Epithelial cell of esophagus (primary cell): Measurements from ENCODE around the gene MMP10.

Experiments used
- DNase-seq: peaks from one replicate; pipeline ENCODE4 v3.0.0; 2010; ENCODE audit warnings: low read depth
- H3K4me3 ChIP-seq: 2 replicates; pipeline ENCODE4 v1.5.1; 2011; ENCODE audit warnings: mild to moderate bottlenecking, low read length, control low read depth
- TF ChIP-seq, protein P1 (sequence below): IDR thresholded peaks from 2 replicates; pipeline ENCODE4 v1.5.1; 2011; ENCODE audit warnings: low read depth, mild to moderate bottlenecking, low read length, control low read depth, inconsistent platforms; ENCODE audit not compliant: insufficient read depth; ENCODE audit errors: missing control alignments

The MMP10 gene

DNA sequence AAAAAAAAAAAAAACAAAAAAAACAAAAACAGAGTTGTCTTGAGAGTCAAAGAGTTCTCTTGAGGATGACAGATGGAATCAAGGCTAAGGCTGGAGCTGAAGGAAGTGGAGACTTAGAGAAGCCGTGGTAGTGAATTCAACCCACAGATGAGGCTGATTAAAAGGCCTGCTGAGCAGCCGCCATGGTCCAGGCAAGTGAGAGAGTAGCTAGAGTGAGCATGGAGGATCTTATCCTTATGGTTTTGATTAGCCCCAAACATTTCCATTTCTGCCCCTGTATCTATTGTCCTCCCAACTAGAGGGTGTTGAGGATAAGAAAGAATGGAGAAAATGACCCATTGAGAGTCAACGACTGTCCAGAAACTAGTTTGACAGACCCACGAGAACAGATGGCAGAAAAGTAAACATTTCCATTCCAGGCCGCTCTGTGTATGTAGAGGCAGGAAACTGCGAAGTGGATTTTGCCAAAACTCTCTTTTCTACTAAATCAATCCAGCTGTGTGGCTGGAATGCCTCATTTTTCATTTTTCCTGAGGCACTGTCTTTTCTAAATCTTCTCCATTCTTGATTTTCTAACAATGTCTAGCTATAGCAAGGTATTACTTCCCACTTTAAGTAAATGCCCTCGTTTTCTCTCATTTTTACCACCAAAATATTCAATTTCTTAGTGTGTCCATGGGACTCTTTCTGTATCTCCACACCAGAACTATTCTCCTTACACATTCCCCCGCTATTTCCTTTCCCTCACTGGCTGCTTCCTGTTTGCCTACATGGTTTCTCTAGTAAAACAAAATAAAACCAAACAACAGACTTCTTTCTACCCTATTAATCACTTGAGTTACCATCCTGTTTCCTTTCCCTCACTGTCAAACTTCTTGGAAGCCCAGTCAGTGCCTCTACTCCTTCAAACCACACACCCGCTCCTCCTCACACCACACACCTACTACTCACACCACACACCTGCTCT is 50.3 kb downstream of the MMP10 start:
- H3K4me3 ChIP-seq: no peak overlapping the region
- TF ChIP-seq, protein P1, sequence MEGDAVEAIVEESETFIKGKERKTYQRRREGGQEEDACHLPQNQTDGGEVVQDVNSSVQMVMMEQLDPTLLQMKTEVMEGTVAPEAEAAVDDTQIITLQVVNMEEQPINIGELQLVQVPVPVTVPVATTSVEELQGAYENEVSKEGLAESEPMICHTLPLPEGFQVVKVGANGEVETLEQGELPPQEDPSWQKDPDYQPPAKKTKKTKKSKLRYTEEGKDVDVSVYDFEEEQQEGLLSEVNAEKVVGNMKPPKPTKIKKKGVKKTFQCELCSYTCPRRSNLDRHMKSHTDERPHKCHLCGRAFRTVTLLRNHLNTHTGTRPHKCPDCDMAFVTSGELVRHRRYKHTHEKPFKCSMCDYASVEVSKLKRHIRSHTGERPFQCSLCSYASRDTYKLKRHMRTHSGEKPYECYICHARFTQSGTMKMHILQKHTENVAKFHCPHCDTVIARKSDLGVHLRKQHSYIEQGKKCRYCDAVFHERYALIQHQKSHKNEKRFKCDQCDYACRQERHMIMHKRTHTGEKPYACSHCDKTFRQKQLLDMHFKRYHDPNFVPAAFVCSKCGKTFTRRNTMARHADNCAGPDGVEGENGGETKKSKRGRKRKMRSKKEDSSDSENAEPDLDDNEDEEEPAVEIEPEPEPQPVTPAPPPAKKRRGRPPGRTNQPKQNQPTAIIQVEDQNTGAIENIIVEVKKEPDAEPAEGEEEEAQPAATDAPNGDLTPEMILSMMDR: no peak
- no peak for DNase-seq

GRCh38 chr11:102727890-102728289 is 52.5 kb downstream of the MMP10 start:
- DNase-seq: peak; percentile 85
- TF ChIP-seq, protein P1: no peak
- no peak overlapping the region for H3K4me3 ChIP-seq

DNA sequence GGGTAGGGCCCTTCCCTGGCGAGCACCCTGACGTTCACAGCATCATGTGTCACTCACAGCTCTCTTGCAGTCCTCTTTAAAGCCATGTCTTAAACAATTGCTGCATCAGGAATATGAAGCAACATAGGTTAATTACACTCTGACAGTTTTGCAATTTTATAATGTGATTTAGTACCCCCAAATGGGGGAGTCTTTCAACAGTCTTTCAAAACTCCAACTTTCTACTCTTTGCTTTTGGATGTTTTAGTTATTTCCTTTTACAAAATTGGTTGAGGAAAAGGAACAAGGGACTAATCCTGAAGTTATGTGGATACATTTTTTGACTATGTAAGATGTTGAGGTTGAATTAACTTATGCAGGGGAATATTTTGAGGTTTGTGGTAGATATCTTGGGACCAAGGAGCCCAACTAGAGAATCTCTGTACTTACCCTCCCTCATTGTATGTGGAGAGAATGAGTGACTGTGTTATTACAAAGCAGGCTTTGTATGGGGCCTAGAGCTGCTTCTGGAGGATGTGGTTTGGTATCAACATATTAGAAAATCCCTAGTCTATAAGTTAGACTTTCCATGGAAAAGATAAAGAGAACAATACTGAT is 55.4 kb downstream of the MMP10 start, which contains the start of gene MMP8:
Gene MMP8, minus strand, starts transcription at position 51 of the 597 bp plus-strand sequence. CDS start 99 bp downstream, outside the sequence.
- DNase-seq: no peak
- no peak within 1 kb of the TSS for H3K4me3 ChIP-seq
- TF ChIP-seq, protein P1: no peak

DNA sequence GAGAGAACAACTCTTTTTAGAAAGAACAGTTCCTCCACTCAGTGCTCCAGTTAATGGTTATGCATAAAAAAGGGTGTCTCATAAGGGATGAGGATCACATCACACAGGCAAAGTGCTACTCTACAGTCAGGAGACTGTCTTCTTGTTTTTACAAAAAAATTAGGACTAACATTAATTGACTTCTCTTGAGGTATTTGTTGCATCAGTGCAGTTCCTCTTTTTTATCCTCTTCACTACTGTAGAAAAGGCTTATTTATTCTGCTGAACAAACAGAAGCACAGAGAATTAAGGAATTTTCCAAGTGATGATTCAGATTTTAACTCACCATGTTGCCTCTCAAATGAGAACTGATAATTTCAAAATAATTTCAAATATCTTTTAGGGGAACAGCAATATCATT is 57.6 kb downstream of the MMP10 start:
- TF ChIP-seq, protein P1: no peak
- DNase-seq: no peak
- no peak overlapping the region for H3K4me3 ChIP-seq
